ENCODE data around the gene NKX1-1.

Gene NKX1-1

GRCh38 chr4:1448589-1449420 is 42.6 kb upstream of the NKX1-1 start:
- Histone ChIP-seq H3K36me3 (replicated peaks in 1 of 2; ENCODE audit: control insufficient read depth in 2 of 2, insufficient read depth in 2 of 2, low read length in 2 of 2) (no peaks in the 10 kb centered on the region), H3K27ac (replicated peaks; ENCODE audit: low read length) (no peak overlapping the region), H2BK120ac (ENCODE audit: low read depth, low read length) (no peak overlapping the region), H2BK5ac (ENCODE audit: low read length) (no peak overlapping the region), H3K79me1 (ENCODE audit: low read depth, low read length) (no peaks in the 10 kb centered on the region), H3K27me3 (ENCODE audit: control insufficient read depth in 3 of 3, insufficient read depth in 3 of 3, low read depth in 1 of 3, low read length in 3 of 3) (no peaks in the 10 kb centered on the region), H4K91ac (ENCODE audit: low read depth, low read length, poor library complexity) (no peak overlapping the region), H4K8ac (ENCODE audit: low read depth, low read length) (no peak overlapping the region), H3K4me1 (ENCODE audit: control insufficient read depth in 2 of 2, insufficient read depth in 1 of 2, low read depth in 1 of 2, low read length in 2 of 2) (no peaks in the 10 kb centered on the region), H3K9ac (ENCODE audit: low read depth, low read length, poor library complexity) (no peak overlapping the region), H2BK12ac (ENCODE audit: low read length) (no peak overlapping the region), H3K23ac (ENCODE audit: low read depth, low read length, poor library complexity) (peak overlapping the region; percentile 22), H3K4me2 (ENCODE audit: insufficient read depth, low read length, poor library complexity, severe bottlenecking) (no peak overlapping the region), H2AK5ac (ENCODE audit: low read depth, low read length) (no peak overlapping the region), H3K4me3 (ENCODE audit: low read length in 2 of 2) (no peak overlapping the region), H3K14ac (ENCODE audit: low read length) (no peak overlapping the region), H2AFZ (ENCODE audit: low read length) (no peak overlapping the region), H3K4ac (ENCODE audit: low read length) (no peak overlapping the region), H3K9me3 (replicated peaks in 1 of 2; ENCODE audit: control insufficient read depth in 2 of 2, insufficient read depth in 1 of 2, low read depth in 1 of 2, low read length in 2 of 2) (peaks cover 0 to 7% of the 10 kb centered on the region in 2 donors), H2BK15ac (ENCODE audit: low read length) (peak overlapping the region; percentile 21), H3K18ac (ENCODE audit: low read length) (no peak overlapping the region)
- no peak for DNase-seq (ENCODE audit: low spot score)
- no CpG with 5 or more reads among the region's 28 CpGs for WGBS, 2 donors (ENCODE audit: extremely low coverage in 2 of 2, insufficient read length in 2 of 2, insufficient replicate concordance in 1 of 2)

- no peak overlapping the region for H3K14ac ChIP-seq (ENCODE audit: low read length)
- H3K4me1 ChIP-seq (ENCODE audit: control insufficient read depth in 2 of 2, insufficient read depth in 1 of 2, low read depth in 1 of 2, low read length in 2 of 2) = no peaks in the 10 kb centered on the region
- H3K27ac ChIP-seq (replicated peaks; ENCODE audit: low read length) = no peak overlapping the region
- no peak overlapping the region for H2BK12ac ChIP-seq (ENCODE audit: low read length)
- no peak overlapping the region for H3K9ac ChIP-seq (ENCODE audit: low read depth, low read length, poor library complexity)
- no peak overlapping the region for H4K8ac ChIP-seq (ENCODE audit: low read depth, low read length)
- no CpG with 5 or more reads among the region's 18 CpGs for WGBS, 2 donors (ENCODE audit: extremely low coverage in 2 of 2, insufficient read length in 2 of 2, insufficient replicate concordance in 1 of 2)
- peak overlapping the region; percentile 29 for H3K18ac ChIP-seq (ENCODE audit: low read length)
- peak overlapping the region; percentile 20 for H4K91ac ChIP-seq (ENCODE audit: low read depth, low read length, poor library complexity)
- no peak overlapping the region for H3K23ac ChIP-seq (ENCODE audit: low read depth, low read length, poor library complexity)
- no peak overlapping the region for H2BK5ac ChIP-seq (ENCODE audit: low read length)
- H3K4ac ChIP-seq (ENCODE audit: low read length) = no peak overlapping the region
- H3K27me3 ChIP-seq (ENCODE audit: control insufficient read depth in 3 of 3, insufficient read depth in 3 of 3, low read depth in 1 of 3, low read length in 3 of 3) = no peaks in the 10 kb centered on the region
- DNase-seq (ENCODE audit: low spot score) = no peak
- H3K36me3 ChIP-seq (replicated peaks in 1 of 2; ENCODE audit: control insufficient read depth in 2 of 2, insufficient read depth in 2 of 2, low read length in 2 of 2) = no peaks in the 10 kb centered on the region
- no peak overlapping the region for H2AFZ ChIP-seq (ENCODE audit: low read length)
- H3K4me3 ChIP-seq (ENCODE audit: low read length in 2 of 2) = no peak overlapping the region
- no peak overlapping the region for H2BK120ac ChIP-seq (ENCODE audit: low read depth, low read length)
- no peak overlapping the region for H2AK5ac ChIP-seq (ENCODE audit: low read depth, low read length)
- peaks cover 0 to 5% of the 10 kb centered on the region in 2 donors for H3K9me3 ChIP-seq (replicated peaks in 1 of 2; ENCODE audit: control insufficient read depth in 2 of 2, insufficient read depth in 1 of 2, low read depth in 1 of 2, low read length in 2 of 2)
- H3K79me1 ChIP-seq (ENCODE audit: low read depth, low read length) = no peaks in the 10 kb centered on the region
- no peak overlapping the region for H2BK15ac ChIP-seq (ENCODE audit: low read length)
- H3K4me2 ChIP-seq (ENCODE audit: insufficient read depth, low read length, poor library complexity, severe bottlenecking) = no peak overlapping the region
These were observed 41.7 kb upstream of the NKX1-1 start for GRCh38 chr4:1447676-1448588.

GRCh38 chr4:1446502-1447386 is 40.5 kb upstream of the NKX1-1 start:
- Histone ChIP-seq H4K8ac (ENCODE audit: low read depth, low read length) (no peak overlapping the region), H3K4me1 (ENCODE audit: control insufficient read depth in 2 of 2, insufficient read depth in 1 of 2, low read depth in 1 of 2, low read length in 2 of 2) (no peaks in the 10 kb centered on the region), H3K4me3 (ENCODE audit: low read length in 2 of 2) (no peak overlapping the region), H3K27ac (replicated peaks; ENCODE audit: low read length) (no peak overlapping the region), H3K23ac (ENCODE audit: low read depth, low read length, poor library complexity) (no peak overlapping the region), H2AFZ (ENCODE audit: low read length) (no peak overlapping the region), H3K4ac (ENCODE audit: low read length) (no peak overlapping the region), H2AK5ac (ENCODE audit: low read depth, low read length) (no peak overlapping the region), H3K79me1 (ENCODE audit: low read depth, low read length) (no peaks in the 10 kb centered on the region), H4K91ac (ENCODE audit: low read depth, low read length, poor library complexity) (no peak overlapping the region), H3K27me3 (ENCODE audit: control insufficient read depth in 3 of 3, insufficient read depth in 3 of 3, low read depth in 1 of 3, low read length in 3 of 3) (no peaks in the 10 kb centered on the region), H3K36me3 (replicated peaks in 1 of 2; ENCODE audit: control insufficient read depth in 2 of 2, insufficient read depth in 2 of 2, low read length in 2 of 2) (no peaks in the 10 kb centered on the region), H3K18ac (ENCODE audit: low read length) (no peak overlapping the region), H3K9me3 (replicated peaks in 1 of 2; ENCODE audit: control insufficient read depth in 2 of 2, insufficient read depth in 1 of 2, low read depth in 1 of 2, low read length in 2 of 2) (no peaks in the 10 kb centered on the region), H2BK12ac (ENCODE audit: low read length) (no peak overlapping the region), H3K14ac (ENCODE audit: low read length) (peak overlapping the region; percentile 59), H3K9ac (ENCODE audit: low read depth, low read length, poor library complexity) (peak overlapping the region; percentile 18), H2BK120ac (ENCODE audit: low read depth, low read length) (no peak overlapping the region), H3K4me2 (ENCODE audit: insufficient read depth, low read length, poor library complexity, severe bottlenecking) (no peak overlapping the region), H2BK5ac (ENCODE audit: low read length) (no peak overlapping the region), H2BK15ac (ENCODE audit: low read length) (no peak overlapping the region)
- WGBS, 2 donors (ENCODE audit: extremely low coverage in 2 of 2, insufficient read length in 2 of 2, insufficient replicate concordance in 1 of 2) = no CpG with 5 or more reads among the region's 22 CpGs
- no peak for DNase-seq (ENCODE audit: low spot score)

Measured in neuronal stem cell (in vitro differentiated cells).